Testis (tissue), 3 donors: ENCODE data around the gene TPSAB1. TPM values are rescaled to one million over a fixed set of nuclear protein-coding genes. Genes with fewer than 3 reads are reported as not detected.

Experiments used
- DNase-seq: peaks from one replicate; pipeline ENCODE4 v3.0.0-alpha.2; 2019
- H3K27ac ChIP-seq, 2 donors: fragments of 200-600 bp; sonication (generic); one replicate each; pipeline ENCODE4 v1.5.1; 2019
- H3K27me3 ChIP-seq: fragments of 200-600 bp; sonication (generic); one replicate; pipeline ENCODE4 v1.5.1; 2019
- H3K36me3 ChIP-seq: fragments of 200-600 bp; sonication (generic); one replicate; pipeline ENCODE4 v1.5.1; 2017; ENCODE audit warnings: low read depth; ENCODE audit errors: missing control alignments
- H3K4me1 ChIP-seq: fragments of 200-600 bp; sonication (generic); one replicate; pipeline ENCODE4 v1.5.1; 2019
- H3K4me3 ChIP-seq, 2 donors: fragments of 200-600 bp; sonication (generic); one replicate each; pipeline ENCODE4 v1.5.1; 2017 to 2019
- H3K9me3 ChIP-seq: fragments of 200-600 bp; sonication (generic); one replicate; pipeline ENCODE4 v1.5.1; 2017
- POLR2A ChIP-seq: fragments of 450-650 bp; IDR thresholded peaks from one replicate; pipeline ENCODE4 v1.6.1; 2017; ENCODE audit warnings: antibody characterized with exemption, mild to moderate bottlenecking, moderate library complexity
- WGBS, 2 donors: methylation state at CpG; one replicate each; pipeline ENCODE4 v1.1.5; 2018; 5-methylcytosine and 5-hydroxymethylcytosine counted together
- intact Hi-C: fragments of 100-400 bp; cut with DNase I; formaldehyde crosslinking; loops from one replicate; pipeline ENCODE4 v1.15.1; 2023; ENCODE audit warnings: low total_unique reads
- polyA plus RNA-seq: library from polyadenylated mRNA; stranded (reverse); fragments of 350-450 nt; fragmentation: Illumina TruSeq; extraction: RNeasy Lipid Tissue Mini Kit (QIAGEN cat#74804); gene quantifications from one replicate; pipeline ENCODE4 v1.2.3, GENCODE V29; 2014; ENCODE audit warnings: low read depth, low replicate concordance; ENCODE audit not compliant: insufficient read depth
- total RNA-seq, 2 donors: library from RNA; depleted of rRNA; stranded (reverse); fragments of >200 nt; gene quantifications; one replicate each; pipeline ENCODE4 v1.2.3, GENCODE V29; 2016
- TF ChIP-seq, protein P1 (sequence below), 3 experiments: fragments of 450-650 bp in 2 of 3; fragments of 200-600 bp in 1 of 3; sonication (generic) in 1 of 3; IDR thresholded peaks; one replicate each; pipeline ENCODE4 v1.5.1; 2016 to 2019; ENCODE audit warnings: antibody characterized with exemption in 3 of 3, mild to moderate bottlenecking in 2 of 3, moderate library complexity in 1 of 3

The TPSAB1 gene
- total and polyA plus RNA-seq, 3 donors from 2014 or later, result 11.7 to 32.0 (median 12.2) TPM

DNA sequence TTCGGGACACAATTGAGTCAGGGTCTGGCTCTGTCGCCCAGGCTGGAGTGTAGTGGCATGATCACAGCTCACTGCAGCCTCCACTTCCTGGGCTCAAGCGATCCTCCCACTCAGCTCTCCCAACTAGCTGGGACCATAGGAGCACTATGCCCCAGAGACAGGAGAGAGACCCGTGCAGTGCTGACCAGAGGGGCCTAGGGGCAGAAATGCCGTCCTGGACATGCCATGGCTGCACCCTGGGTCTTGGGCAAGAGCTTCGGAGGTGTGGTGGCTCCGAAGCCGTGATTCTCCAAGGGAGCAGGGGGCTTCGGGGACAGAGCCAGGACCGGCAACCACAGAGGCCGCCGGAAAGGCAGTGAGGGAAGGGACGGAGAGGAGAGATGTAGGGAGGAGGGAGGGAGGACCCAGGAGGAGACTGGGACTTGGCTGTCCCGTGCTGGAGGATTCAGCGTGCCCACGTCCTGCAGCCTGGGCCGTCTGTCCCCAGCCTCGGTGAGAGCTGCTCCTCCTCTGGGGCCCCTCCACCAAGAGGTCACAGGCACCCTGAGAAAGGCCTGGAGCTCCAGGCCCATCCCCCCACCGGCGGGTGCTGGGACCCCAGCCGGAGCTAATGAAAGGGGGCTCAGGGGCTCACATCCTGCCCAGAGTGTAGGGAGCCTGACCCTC, 37.2 kb downstream of the TPSAB1 start:
- no peaks in the 10 kb centered on the region for H3K9me3 ChIP-seq
- no peaks in the 10 kb centered on the region for H3K36me3 ChIP-seq
- TF ChIP-seq POLR2A, result no peak
- TF ChIP-seq, protein P1, sequence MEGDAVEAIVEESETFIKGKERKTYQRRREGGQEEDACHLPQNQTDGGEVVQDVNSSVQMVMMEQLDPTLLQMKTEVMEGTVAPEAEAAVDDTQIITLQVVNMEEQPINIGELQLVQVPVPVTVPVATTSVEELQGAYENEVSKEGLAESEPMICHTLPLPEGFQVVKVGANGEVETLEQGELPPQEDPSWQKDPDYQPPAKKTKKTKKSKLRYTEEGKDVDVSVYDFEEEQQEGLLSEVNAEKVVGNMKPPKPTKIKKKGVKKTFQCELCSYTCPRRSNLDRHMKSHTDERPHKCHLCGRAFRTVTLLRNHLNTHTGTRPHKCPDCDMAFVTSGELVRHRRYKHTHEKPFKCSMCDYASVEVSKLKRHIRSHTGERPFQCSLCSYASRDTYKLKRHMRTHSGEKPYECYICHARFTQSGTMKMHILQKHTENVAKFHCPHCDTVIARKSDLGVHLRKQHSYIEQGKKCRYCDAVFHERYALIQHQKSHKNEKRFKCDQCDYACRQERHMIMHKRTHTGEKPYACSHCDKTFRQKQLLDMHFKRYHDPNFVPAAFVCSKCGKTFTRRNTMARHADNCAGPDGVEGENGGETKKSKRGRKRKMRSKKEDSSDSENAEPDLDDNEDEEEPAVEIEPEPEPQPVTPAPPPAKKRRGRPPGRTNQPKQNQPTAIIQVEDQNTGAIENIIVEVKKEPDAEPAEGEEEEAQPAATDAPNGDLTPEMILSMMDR (IDR thresholded peaks at IDR 0.05), result no peak
- H3K4me1 ChIP-seq, result no peaks in the 10 kb centered on the region
- no peaks in the 10 kb centered on the region for H3K27me3 ChIP-seq
- no peak overlapping the region for H3K27ac ChIP-seq
- H3K4me3 ChIP-seq, result no peak overlapping the region
- intact Hi-C loops, result no loop called here
- WGBS, 2 donors, result 59 to 60% methylated on average over 18 to 21 of the region's 21 CpGs
- DNase-seq, result no peak

DNA sequence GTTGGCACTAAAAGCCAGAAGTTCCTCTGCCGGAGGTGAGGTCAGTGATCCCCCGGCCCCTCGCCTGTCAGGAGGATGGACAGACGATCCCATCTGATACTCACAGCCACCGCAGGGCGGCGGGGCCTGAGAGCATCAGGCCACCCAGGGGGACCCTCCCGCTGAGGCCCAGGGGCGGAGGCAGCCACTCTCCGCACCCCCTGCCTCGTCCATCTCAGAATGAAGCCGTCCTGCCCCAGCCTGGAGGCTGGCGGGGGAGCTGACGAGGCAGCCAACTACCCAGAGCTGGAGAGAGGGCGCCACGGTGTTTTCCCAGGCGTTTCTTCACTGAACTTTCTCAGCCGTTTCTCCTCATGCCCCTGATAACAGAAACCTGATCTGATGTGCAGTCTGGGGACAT, 38.0 kb downstream of the TPSAB1 start:
- Histone ChIP-seq H3K9me3 (no peaks in the 10 kb centered on the region), H3K27me3 (no peaks in the 10 kb centered on the region), H3K4me3 (no peak overlapping the region), H3K4me1 (no peaks in the 10 kb centered on the region), H3K36me3 (no peaks in the 10 kb centered on the region), H3K27ac (no peak overlapping the region)
- TF ChIP-seq, protein P1 (IDR thresholded peaks at IDR 0.05), result no peak
- no peak for TF ChIP-seq POLR2A
- peak; percentile 28 for DNase-seq
- WGBS, 2 donors, result 19 to 39% methylated on average over 9 to 18 of the region's 18 CpGs
- intact Hi-C loops, result no loop called here

DNA sequence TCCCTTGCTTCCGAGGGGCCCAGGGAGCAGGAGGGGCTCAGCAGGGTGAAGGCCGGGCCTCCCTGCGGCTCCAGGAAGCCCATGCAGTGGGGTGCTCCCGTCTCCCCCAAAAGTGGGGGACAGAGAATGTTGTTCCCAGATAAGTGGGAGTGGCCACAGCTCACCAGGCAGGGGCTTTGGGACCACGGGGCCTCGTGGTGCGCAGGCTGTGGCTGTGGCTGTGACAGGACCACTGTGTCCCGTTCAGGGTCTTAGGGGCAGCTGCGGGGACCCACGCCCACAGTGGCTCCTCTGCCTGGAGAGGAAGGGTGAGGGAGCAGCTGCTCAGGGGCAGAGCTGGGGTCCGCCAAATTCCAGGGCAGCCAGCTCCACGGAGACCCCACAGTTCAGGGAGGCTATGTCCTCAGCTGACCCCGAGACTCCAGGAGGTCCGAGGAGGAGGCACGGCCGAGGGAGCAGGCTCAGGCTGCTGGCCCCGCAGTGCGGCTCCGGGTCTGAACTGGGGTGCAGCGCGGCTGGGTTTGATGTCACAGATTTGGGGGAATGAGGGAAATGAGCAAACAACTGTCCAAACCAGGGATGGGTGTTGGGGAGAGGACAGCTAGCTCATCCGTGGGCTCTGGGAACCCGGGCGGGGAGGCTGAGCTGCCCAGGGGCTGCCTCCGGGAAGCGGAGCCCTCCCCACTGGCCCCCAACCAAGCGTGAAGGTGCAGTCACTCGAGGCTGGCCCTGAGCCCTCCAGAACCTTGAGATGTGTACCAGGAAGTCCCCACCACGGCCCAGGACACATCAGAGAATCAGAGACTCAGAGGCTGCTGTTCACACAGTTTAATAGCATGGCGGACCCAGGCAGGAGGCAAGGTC, 38.8 kb downstream of the TPSAB1 start:
- H3K27ac ChIP-seq, result no peak overlapping the region
- WGBS, 2 donors, result 78 to 87% methylated on average over 6 to 30 of the region's 30 CpGs
- no peaks in the 10 kb centered on the region for H3K27me3 ChIP-seq
- no peak overlapping the region for H3K4me3 ChIP-seq
- no peak for DNase-seq
- no peaks in the 10 kb centered on the region for H3K4me1 ChIP-seq
- intact Hi-C loops, result no loop called here
- no peaks in the 10 kb centered on the region for H3K36me3 ChIP-seq
- TF ChIP-seq, protein P1 (IDR thresholded peaks at IDR 0.05), result no peak
- H3K9me3 ChIP-seq, result no peaks in the 10 kb centered on the region

DNA sequence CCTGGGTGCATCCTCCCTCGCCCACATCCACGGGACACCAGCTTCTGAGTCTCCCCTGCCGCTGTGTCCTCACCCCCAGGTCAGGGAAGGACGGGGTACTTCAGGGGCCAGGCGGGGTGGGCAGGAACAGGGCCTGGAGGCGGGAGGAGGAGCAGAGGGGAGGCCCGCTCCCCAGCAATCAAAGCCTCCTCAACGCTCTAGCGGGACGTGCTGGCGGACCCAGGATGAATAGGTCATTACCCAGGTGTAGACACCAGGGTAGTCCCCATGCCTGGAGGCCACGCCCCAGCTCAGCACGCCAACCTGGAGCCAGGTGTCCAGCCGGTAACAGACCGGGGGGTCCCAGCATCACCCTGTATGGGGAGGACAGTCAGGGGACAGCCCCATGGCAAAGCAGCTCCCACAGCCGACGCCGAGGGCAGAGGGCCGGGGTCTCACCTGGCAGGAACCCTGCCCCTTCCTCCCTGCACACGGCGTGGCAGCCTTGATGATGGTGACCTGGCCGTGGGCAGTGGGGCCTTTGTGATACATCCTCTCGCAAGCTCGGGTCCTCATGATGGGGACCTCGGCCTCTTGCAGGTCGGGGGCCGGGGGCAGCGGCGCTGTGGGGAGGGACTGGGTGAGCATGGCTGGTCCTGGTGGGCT, 39.6 kb downstream of the TPSAB1 start:
- H3K27me3 ChIP-seq, result no peaks in the 10 kb centered on the region
- DNase-seq, result no peak
- intact Hi-C loops, result no loop called here
- H3K4me3 ChIP-seq, result no peak overlapping the region
- H3K4me1 ChIP-seq, result no peaks in the 10 kb centered on the region
- H3K27ac ChIP-seq, result no peak overlapping the region
- 74 to 84% methylated on average over 16 to 29 of the region's 29 CpGs for WGBS, 2 donors
- no peak for TF ChIP-seq POLR2A
- TF ChIP-seq, protein P1 (IDR thresholded peaks at IDR 0.05), result no peak
- H3K36me3 ChIP-seq, result no peaks in the 10 kb centered on the region
- no peaks in the 10 kb centered on the region for H3K9me3 ChIP-seq
